NCI-H2081 (cell line): ENCODE results near the gene PCYOX1L.

Experiments
- DNase-seq, 2 experiments: peaks; one replicate each; lab custom pipeline; 2025; lab: John Stamatoyannopoulos, UW

PCYOX1L gene

GRCh38 chr5:149407323-149408251, 49.7 kb downstream of the PCYOX1L start:
- no peak for DNase-seq

DNA sequence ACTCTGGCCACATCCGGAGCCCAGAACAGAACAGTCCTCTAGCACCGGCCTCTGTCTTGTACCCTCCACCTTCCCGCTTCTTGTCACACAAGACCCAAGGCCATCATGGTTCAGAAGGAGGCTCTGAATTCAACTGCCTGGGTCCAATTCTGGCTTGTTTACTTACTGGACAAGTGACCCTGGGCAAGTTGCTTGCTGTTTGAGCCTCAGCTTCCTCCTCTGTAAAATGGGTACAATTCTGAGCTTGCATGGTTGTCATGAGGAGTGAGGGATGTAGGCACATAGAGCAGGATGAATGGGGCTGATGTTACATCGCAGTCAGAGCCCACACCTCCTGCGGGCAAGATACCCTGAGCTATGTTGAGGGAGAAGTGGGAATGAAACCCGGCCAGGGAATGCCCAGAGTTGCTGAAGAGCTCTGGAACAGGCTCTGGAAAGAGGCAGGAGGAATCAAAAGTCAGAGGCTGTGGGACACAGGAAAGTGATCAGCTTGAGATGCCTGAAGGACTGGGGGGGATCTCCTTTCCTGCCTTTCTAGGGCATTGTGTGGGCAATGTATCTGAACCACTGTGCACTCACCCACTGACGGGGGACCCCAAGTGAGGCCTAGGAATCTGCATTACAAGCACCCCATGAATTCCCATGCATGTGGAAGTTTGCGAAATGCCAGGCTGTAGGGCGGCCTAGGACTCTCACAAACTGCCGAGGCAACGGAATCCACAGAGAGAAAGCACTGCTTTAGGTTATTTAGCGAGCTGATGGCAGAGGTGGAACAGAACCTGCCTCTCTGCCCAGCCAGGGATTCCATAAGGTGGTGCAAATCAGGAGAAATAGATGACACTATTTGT, 50.6 kb downstream of the PCYOX1L start:
- DNase-seq, result no peak

GRCh38 chr5:149409268-149409948, 51.6 kb downstream of the PCYOX1L start:
- DNase-seq, result no peak

DNA sequence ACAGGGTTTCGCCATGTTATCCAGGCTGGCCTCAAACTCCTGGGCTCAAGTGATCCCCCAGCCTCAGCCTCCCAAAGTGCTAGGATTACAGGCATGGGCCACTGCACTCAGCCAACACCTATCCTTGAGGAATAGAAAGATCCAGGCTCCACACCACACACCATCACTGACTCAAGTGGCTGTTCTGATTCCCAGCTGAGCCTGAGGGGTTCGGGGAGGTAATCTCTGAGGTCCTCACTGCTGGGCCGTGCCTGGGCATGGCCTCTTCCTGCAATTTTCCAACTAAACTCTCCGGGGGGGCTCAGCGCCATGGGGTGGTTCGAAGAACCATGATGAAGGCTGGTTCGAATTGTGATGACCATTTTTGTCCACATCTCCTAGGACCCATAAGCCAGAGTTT, 52.2 kb downstream of the PCYOX1L start:
- DNase-seq, result no peak

DNA sequence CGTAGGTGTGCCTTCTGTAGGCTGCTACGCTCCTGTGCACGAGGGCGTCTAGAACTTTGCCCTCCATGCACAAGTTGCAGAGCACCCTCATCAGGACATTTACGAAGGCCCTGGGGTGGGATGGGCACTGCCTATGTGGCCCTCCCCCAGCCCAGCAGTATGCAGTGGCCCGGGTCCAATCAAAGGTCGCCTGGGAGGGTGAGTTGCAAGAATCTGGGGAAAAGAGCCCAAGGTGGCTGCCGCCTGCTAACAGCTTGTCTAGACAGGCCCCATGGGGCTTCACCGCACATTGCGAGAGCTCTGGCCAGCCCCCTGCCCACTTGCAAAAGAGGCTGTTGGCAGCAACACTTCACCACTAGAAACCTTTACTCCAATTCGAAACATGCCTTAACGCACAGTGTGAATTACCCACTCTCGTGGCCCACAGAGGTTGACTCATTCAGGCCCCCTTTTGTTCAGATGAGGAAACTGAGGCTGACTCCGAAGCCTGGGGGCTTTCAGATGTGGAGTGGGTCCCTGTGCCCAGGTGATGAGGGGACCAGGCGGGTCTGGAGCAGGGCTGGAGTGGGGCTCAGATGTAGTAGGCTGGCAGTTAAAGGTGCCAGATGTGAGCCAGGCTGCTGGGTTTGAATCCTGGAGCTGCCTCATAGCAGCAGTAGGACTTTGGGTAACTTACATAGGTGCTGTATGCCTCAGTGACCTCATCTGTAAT, 53.0 kb downstream of the PCYOX1L start:
- DNase-seq, result no peak

DNA sequence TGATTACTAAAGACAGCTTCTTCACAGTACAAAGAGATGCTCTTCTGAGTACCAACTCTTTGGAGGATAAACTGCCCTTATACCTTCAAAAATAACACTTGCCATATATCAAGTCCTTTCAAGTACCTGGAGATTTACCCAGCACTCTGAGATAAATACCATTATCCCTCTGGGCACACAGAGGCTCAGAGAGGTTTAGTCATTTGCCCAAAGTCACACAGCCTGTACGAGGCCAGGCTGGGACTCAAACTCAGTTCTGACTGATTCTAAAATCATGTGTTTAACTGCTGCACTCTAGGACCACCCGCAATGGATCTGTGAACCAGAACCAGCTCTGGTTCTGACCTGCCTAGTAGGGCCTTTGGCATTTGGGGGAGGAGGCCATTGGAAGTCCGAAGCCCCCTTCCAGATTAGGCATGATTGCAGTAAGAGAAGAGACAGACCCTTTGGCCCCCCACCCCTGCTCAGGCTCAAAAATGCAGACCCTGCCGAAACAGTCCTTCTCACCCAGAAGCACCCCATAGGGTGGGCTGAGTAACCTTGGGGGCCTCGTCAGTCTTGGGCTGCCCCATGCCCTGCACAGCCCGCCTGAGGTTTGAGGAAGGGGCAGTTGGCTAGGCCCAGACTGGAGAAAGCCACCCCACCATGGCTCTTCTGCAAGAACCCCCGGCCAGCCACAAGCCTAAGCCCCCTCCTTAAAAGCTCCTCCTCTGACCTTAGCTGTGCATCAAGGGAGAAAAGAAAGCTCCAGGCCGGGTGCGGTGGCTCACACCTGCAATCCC, 54.1 kb downstream of the PCYOX1L start:
- DNase-seq, result no peak

DNA sequence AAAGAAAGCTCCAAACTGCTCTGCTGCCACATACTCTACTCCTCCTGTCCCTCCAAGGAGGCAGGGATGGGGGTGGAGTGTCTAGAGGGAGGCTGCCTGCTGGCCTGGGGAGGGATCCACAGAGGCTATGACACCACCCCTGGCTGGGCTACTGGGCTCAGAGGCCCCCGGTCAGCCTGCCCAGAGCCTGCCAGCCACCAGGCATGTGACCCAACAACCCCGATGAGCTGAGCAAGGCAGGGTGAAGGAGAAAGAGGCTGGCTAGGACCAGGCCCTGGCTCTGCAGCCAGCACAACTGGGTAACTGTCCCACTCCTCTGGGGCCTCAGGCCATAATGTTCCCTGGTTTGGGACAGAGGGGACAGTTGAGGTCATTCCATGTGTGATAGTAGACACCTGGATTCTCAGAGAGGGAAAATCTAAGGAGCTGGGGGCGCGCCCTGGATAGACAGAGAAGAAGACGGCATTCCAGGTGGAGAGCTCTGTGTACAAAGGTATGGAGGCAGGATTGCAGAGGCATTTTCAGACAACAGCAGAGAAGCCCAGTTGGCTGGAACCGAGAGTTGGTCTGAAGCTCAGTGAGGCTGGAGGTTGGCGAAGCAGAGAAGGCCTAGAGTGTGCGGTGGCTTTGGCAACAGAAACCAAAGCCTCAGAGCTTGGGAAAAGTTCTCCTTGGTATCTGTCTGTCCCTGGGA, 55.1 kb downstream of the PCYOX1L start:
- DNase-seq, result no peak

GRCh38 chr5:149413477-149414210, 55.8 kb downstream of the PCYOX1L start:
- no peak for DNase-seq

- DNase-seq, result no peak
Observed at GRCh38 chr5:149414405-149415065, 56.7 kb downstream of the PCYOX1L start.

DNA sequence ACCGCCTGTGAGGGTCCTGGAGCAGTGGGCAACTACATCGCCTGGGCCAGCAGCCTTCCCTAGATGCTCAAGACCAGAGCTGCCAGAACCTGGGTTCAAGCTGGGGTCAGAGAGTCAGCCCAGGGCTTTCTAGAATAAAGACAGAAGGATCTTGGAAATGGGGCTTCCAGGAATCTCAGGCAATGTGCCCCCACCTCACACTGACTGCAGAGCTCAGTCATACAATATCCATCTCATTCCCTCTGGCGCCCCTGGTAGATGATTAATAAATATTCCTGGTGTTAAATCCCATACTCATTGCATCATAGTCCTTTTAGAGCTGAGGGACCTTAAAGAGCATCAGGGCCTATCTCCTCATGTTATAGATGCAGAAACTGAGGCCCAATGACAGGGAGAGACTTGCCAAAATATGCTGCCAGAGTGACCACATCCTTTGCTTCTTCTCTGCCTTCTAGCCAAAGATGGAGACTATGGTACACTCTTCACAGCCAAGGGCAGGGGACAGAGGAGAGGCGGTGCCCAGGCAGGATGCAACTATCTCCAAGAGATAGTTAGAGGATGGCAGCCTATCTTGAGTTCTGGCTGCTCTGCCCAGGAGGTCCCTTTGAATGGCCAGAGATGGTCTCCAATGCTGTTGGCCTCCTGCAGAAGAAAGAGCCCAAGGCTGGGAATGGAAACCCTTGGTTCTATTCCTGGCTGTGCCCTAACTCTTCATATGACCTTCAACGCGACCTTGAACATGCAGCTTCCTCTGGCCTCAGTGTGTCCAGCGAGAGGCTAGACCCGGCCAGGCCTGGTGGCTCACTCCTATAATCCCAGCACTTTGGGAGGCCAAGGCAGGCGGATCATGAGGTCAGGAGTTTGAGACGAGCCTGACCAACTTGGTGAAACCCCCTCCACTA, 57.5 kb downstream of the PCYOX1L start:
- DNase-seq, result no peak

DNA sequence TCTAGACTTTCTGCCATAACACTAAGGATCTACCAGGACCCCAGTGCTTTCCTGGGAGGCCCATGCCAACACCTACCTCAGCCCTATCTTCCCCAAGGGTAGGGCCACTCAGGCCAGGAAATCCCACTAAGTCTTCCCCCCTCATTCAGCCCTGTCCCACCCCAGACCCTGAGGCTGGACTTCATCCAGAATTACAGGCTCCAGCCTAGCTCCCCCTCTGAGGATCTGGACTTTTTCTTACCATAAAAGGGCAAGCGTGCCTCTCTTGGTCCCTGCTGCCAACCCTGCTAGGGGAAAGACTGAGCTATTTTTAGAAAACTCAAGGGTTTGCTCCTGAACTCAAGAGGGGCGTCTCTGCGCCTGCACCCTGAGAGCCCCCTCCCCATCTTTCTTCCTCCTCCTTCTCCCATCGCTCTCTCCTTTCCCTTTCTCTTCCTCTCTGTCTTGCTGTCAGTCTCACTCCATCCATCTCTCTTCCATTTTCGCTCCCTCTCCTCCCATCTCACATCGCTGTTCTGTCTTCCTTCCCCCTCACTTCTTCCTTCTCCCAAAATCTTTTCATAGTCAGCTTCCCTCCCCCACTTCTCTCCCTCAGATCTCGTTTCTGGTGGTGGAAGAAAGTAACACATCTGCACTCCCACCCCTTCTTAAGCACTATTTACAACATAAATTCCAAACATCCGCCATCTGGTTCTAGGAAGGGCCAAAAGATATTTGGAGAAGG, 59.3 kb downstream of the PCYOX1L start:
- DNase-seq, result no peak

- no peak for DNase-seq
Observed at GRCh38 chr5:149417711-149418368, 60.0 kb downstream of the PCYOX1L start.

DNA sequence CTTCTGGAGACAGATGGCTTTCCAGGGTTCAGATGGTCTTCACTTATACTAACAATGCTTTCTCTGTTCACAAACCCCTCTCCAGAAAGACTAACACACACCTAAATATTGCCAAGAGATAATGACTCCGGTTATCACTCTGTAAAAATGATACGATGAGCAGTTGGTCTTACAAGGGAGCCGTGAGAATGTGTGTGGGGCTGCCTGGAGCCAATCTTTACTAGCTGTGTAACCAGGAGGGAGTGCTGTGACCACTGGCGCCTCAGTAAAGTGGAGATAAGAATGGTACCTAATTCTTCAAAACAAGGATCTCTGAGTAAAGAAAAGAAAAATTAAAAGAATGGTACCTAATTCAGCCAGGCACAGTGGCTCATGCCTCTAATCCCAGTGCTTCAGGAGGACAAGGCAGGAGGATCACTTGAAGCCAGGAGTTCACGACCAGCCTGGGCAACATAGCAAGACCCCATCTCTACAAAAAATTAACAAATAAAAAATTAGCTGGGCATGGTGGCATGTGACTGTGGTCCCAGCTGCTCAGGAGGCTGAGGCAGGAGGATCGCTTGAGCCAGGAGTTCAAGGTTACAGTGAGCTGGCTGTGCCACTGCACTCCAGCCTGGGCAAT, 61.2 kb downstream of the PCYOX1L start:
- DNase-seq, result no peak
